ENCODE results near the gene CARMIL1. TPM values are rescaled to one million over a fixed set of nuclear protein-coding genes. Genes with fewer than 3 reads are reported as not detected.

Gene CARMIL1
- total RNA-seq, 1 donor from 2014 or later, result 30.4 TPM

- intact Hi-C loops (cut with DNase I), result no loop called here
- no peak overlapping the region for H3K4me3 ChIP-seq
- peaks cover 43% of the 10 kb centered on the region for H3K4me1 ChIP-seq
These were observed 80.2 kb downstream of the CARMIL1 start for GRCh38 chr6:25359191-25359861.

GRCh38 chr6:25359891-25360290 lies 80.7 kb downstream of the CARMIL1 start:
- intact Hi-C loops (cut with DNase I), result no loop called here
- Histone ChIP-seq H3K4me1 (peaks cover 38% of the 10 kb centered on the region), H3K36me3 (no peaks in the 10 kb centered on the region), H3K27me3 (ENCODE audit: low read depth) (no peaks in the 10 kb centered on the region), H3K27ac (no peak overlapping the region), H3K4me3 (no peak overlapping the region), H3K9me3 (no peaks in the 10 kb centered on the region)
- no peak for TF ChIP-seq CTCF (IDR thresholded peaks at IDR 0.05)
- DNase-seq (no peak), ATAC-seq (no peak)

More at GRCh38 chr6:25359191-25359861, 80.2 kb downstream of the CARMIL1 start:
- no peaks in the 10 kb centered on the region for H3K27me3 ChIP-seq (ENCODE audit: low read depth)
- no peaks in the 10 kb centered on the region for H3K36me3 ChIP-seq
- peak overlapping the region; percentile 61 for H3K27ac ChIP-seq
- ATAC-seq, result peak; percentile 42 to 56
- no peak for TF ChIP-seq CTCF (IDR thresholded peaks at IDR 0.05)
- DNase-seq, result no peak
- no peaks in the 10 kb centered on the region for H3K9me3 ChIP-seq

- ATAC-seq, result no peak
- H3K4me3 ChIP-seq, result no peak overlapping the region
- TF ChIP-seq CTCF (IDR thresholded peaks at IDR 0.05), result no peak
- no peaks in the 10 kb centered on the region for H3K27me3 ChIP-seq (ENCODE audit: low read depth)
- no peak for DNase-seq
- intact Hi-C loops (cut with DNase I), result no loop called here
- no peaks in the 10 kb centered on the region for H3K36me3 ChIP-seq
- H3K9me3 ChIP-seq, result no peaks in the 10 kb centered on the region
- peaks cover 37% of the 10 kb centered on the region for H3K4me1 ChIP-seq
- no peak overlapping the region for H3K27ac ChIP-seq
These were observed 81.4 kb downstream of the CARMIL1 start for GRCh38 chr6:25360621-25361020.

GRCh38 chr6:25363427-25363826 lies 84.3 kb downstream of the CARMIL1 start:
- H3K27me3 ChIP-seq (ENCODE audit: low read depth), result no peaks in the 10 kb centered on the region
- H3K9me3 ChIP-seq, result no peaks in the 10 kb centered on the region
- peaks cover 56% of the 10 kb centered on the region for H3K4me1 ChIP-seq
- no peak overlapping the region for H3K27ac ChIP-seq
- ATAC-seq, result no peak
- no peak overlapping the region for H3K4me3 ChIP-seq
- intact Hi-C loops (cut with DNase I), result no loop called here
- DNase-seq, result no peak
- no peaks in the 10 kb centered on the region for H3K36me3 ChIP-seq
- no peak for TF ChIP-seq CTCF (IDR thresholded peaks at IDR 0.05)

- Histone ChIP-seq H3K9me3 (no peaks in the 10 kb centered on the region), H3K4me3 (no peak overlapping the region), H3K27me3 (ENCODE audit: low read depth) (no peaks in the 10 kb centered on the region), H3K36me3 (no peaks in the 10 kb centered on the region), H3K27ac (no peak overlapping the region), H3K4me1 (peaks cover 55% of the 10 kb centered on the region)
- intact Hi-C loops (cut with DNase I), result no loop called here
- TF ChIP-seq CTCF (IDR thresholded peaks at IDR 0.05), result no peak
- ATAC-seq (no peak), DNase-seq (no peak)
These were observed 86.0 kb downstream of the CARMIL1 start for GRCh38 chr6:25365154-25365553.

All from lower lobe of right lung (tissue), 2 donors.